GM12878 (cell line): ENCODE data around the gene NUDCD3. TPM values are rescaled to one million over a fixed set of nuclear protein-coding genes. Genes with fewer than 3 reads are reported as not detected.

Experiments used
- ATAC-seq: fragments of 200-7000 bp; cut with Tn5 transposase; 3 replicates; pipeline ENCODE4 v1.9.1; 2020; ENCODE audit warnings: mild to moderate bottlenecking, moderate library complexity
- BruUV-seq: library from RNA; stranded (reverse); fragments of 400-500 nt; replicated peaks from 2 replicates; lab custom pipeline; 2021; lab: Mats Ljungman, UMichigan
- CTCF ChIA-PET: fragments of 300-600 bp; sonication (Branson Sonifier 250); formaldehyde crosslinking; extraction: SDS; loops from one replicate; lab custom pipeline; 2021; ENCODE audit warnings: inconsistent platforms; lab: Yijun Ruan, JAX
- POLR2A ChIA-PET: fragments of 350-600 bp; formaldehyde crosslinking; extraction: SDS; loops from one replicate; lab custom pipeline; 2021; ENCODE audit warnings: inconsistent platforms; lab: Charles Lee
- RAD21 ChIA-PET: fragments of 300-600 bp; sonication (Branson Sonifier 250); formaldehyde crosslinking; loops from one replicate; lab custom pipeline; 2023; ENCODE audit warnings: antibody characterized with exemption; ENCODE audit not compliant: unreplicated experiment; lab: Charles Lee
- SMC1A ChIA-PET: fragments of 300-600 bp; sonication (Branson Sonifier 250); formaldehyde crosslinking; loops from one replicate; lab custom pipeline; 2023; ENCODE audit not compliant: unreplicated experiment, uncharacterized antibody; lab: Charles Lee
- DNase-seq: peaks from one replicate; pipeline ENCODE4 v3.0.0-alpha.2; 2011; ENCODE audit warnings: low read depth, low spot score
- FAIRE-seq: peaks from 3 replicates; lab custom pipeline; 2011; peaks lifted over from hg19 to GRCh38; lab: Jason Lieb, UNC
- H2AFZ ChIP-seq: 2 replicates; pipeline ENCODE4 v1.6.0; 2011; ENCODE audit warnings: low read depth, low read length, control low read depth; ENCODE audit not compliant: control insufficient read depth
- H3K27ac ChIP-seq: 2 replicates; pipeline ENCODE4 v1.5.1; 2011; ENCODE audit warnings: control low read depth; ENCODE audit not compliant: control insufficient read depth, insufficient read depth
- H3K27me3 ChIP-seq, 2 experiments: replicated peaks in 1 of 2; 2 replicates each; pipeline versions ENCODE4 v1.6.0 to v1.6.1; 2011; ENCODE audit warnings: low read length in 1 of 2; ENCODE audit not compliant: control insufficient read depth in 2 of 2, insufficient read depth in 2 of 2
- H3K36me3 ChIP-seq, 2 experiments: 2 replicates each; pipeline ENCODE4 v1.5.1; 2011; ENCODE audit warnings: low read length in 1 of 2; ENCODE audit not compliant: control insufficient read depth in 2 of 2, insufficient read depth in 2 of 2
- H3K4me1 ChIP-seq: 2 replicates; pipeline ENCODE4 v1.6.1; 2011; ENCODE audit warnings: mild to moderate bottlenecking, low read length, moderate library complexity, mixed read lengths; ENCODE audit not compliant: control insufficient read depth, insufficient read depth
- H3K4me2 ChIP-seq: 2 replicates; pipeline ENCODE4 v1.6.0; 2011; ENCODE audit warnings: control low read depth; ENCODE audit not compliant: control insufficient read depth, insufficient read depth
- H3K4me3 ChIP-seq: fragments of 200-600 bp; sonication (generic); 2 replicates; pipeline ENCODE4 v1.5.1; 2016
- H3K79me2 ChIP-seq: 2 replicates; pipeline ENCODE4 v1.6.0; 2011; ENCODE audit warnings: low read length; ENCODE audit not compliant: control insufficient read depth, insufficient read depth
- H3K9ac ChIP-seq: 2 replicates; pipeline ENCODE4 v1.8.0; 2011; ENCODE audit warnings: low read length, control low read depth, mixed read lengths; ENCODE audit not compliant: control insufficient read depth, insufficient read depth
- H3K9me3 ChIP-seq: replicated peaks from 3 replicates; pipeline ENCODE4 v1.5.1; 2011; ENCODE audit warnings: mild to moderate bottlenecking, low read length; ENCODE audit not compliant: control insufficient read depth, insufficient read depth
- H4K20me1 ChIP-seq: 2 replicates; pipeline ENCODE4 v1.6.0; 2011; ENCODE audit not compliant: control insufficient read depth, insufficient read depth
- HDAC2 ChIP-seq: fragments of 200-600 bp; sonication (generic); IDR thresholded peaks from 2 replicates; pipeline ENCODE4 v1.6.1; 2017
- MAX ChIP-seq: IDR thresholded peaks from 2 replicates; pipeline ENCODE4 v1.6.1; 2012; ENCODE audit warnings: low read depth, low read length, improper control_type of control experiment
- NFIC ChIP-seq: IDR thresholded peaks from 2 replicates; pipeline ENCODE4 v1.6.1; 2012; ENCODE audit warnings: low read depth, mild to moderate bottlenecking, inconsistent platforms, low read length, moderate library complexity
- TCF3 ChIP-seq: IDR thresholded peaks from 2 replicates; pipeline ENCODE4 v1.6.1; 2012; ENCODE audit warnings: low read depth, mild to moderate bottlenecking, low read length, borderline replicate concordance; ENCODE audit not compliant: insufficient read depth
- WGBS: methylation state at CpG from one replicate; pipeline ENCODE4 v1.1.6; 2016; ENCODE audit warnings: low lambda C conversion rate; ENCODE audit not compliant: insufficient replicate concordance, insufficient coverage; ENCODE audit errors: missing lambda C conversion rate; 5-methylcytosine and 5-hydroxymethylcytosine counted together
- in situ Hi-C: fragments of 300-500 bp; cut with MboI; formaldehyde crosslinking; loops from 9 replicates; pipeline ENCODE4 v1.14.3; 2018; ENCODE audit warnings: mixed read lengths
- intact Hi-C: fragments of 100-400 bp; cut with micrococcal nuclease; formaldehyde crosslinking; loops from one replicate; pipeline ENCODE4 v1.14.2; 2022; ENCODE audit not compliant: unreplicated experiment
- polyA plus RNA-seq, 11 experiments: library from polyadenylated mRNA; depleted of rRNA in 4 of 11; unstranded in 6 of 11; stranded (reverse) in 5 of 11; fragments of >200 nt; fragmentation: Nextera tagmentation in 4 of 11; fragmentation: Illumina TruSeq in 1 of 11; extraction: Ambion mirVana in 4 of 11; extraction: Trizol in 1 of 11; gene quantifications; 1 replicate in 1 of 11; 2 replicates in 10 of 11; pipeline versions ENCODE4 v1.2.1 to v1.2.3, GENCODE V29; 2011 to 2016; ENCODE audit warnings: inconsistent platforms in 2 of 11, missing spikeins in 2 of 11, low read depth in 1 of 11
- total RNA-seq, 4 experiments: library from RNA; depleted of rRNA in 3 of 4; stranded (reverse); fragments of >200 nt in 3 of 4; fragmentation: Illumina TruSeq in 1 of 4; extraction: Trizol in 1 of 4; gene quantifications; 2 replicates each; pipeline versions ENCODE4 v1.2.1 to v1.2.3, GENCODE V29; 2013 to 2021

Gene NUDCD3
- total and polyA plus RNA-seq, 10 of the 15 experiments (the other 5 are each of a cell fraction or from before 2014, with no cell fraction given): 25.0 to 89.8 (median 46.4) TPM

GRCh38 chr7:44533301-44534055 lies 43.0 kb upstream of the NUDCD3 start:
- ChIA-PET CTCF (interaction anchor here (1.0 to 2.5 kb wide), 6 partner anchors 14 to 292 kb away, joined by 3 to 12 read pairs (median 8); no protein-coding TSS in a partner anchor), SMC1A (interaction anchor here (1.1 to 1.5 kb wide), 2 partner anchors 292 to 324 kb away, joined by 3 to 4 read pairs; no protein-coding TSS in a partner anchor), RAD21 (interaction anchor here (0.6 kb wide), 1 partner anchor 609 kb away, joined by 3 read pairs; no protein-coding TSS in a partner anchor), POLR2A (no interaction called here)
- intact Hi-C loops: no loop called here
- Histone ChIP-seq H3K79me2 (no peaks in the 10 kb centered on the region), H3K4me3 (no peak overlapping the region), H3K4me2 (no peak overlapping the region), H2AFZ (no peak overlapping the region), H3K27ac (no peak overlapping the region), H3K27me3 (no peaks in the 10 kb centered on the region), H4K20me1 (no peaks in the 10 kb centered on the region)
- ATAC-seq (no peak), FAIRE-seq (no peak)
- in situ Hi-C loops: no loop called here
- no peak for TF ChIP-seq TCF3
- TF ChIP-seq MAX: no peak
- no peak for TF ChIP-seq HDAC2
- TF ChIP-seq NFIC: no peak
- TF ChIP-seq, all 136 proteins: peak for 0
- DNase-seq: no peak
- BruUV-seq: no TSS peak
- H3K9ac ChIP-seq: no peak overlapping the region
- no peaks in the 10 kb centered on the region for H3K9me3 ChIP-seq
- no peaks in the 10 kb centered on the region for H3K36me3 ChIP-seq
- WGBS: 42% methylated on average over 8 of the region's 8 CpGs
- no peaks in the 10 kb centered on the region for H3K4me1 ChIP-seq
